Natural killer cell (primary cell): Measurements from ENCODE around the gene NFIB. TPM values are rescaled to one million over a fixed set of nuclear protein-coding genes. Genes with fewer than 3 reads are reported as not detected.

Experiments
- ATAC-seq, 3 donors: fragments of 150-1000 bp in 2 of 3; fragments of 200-7000 bp in 1 of 3; cut with Tn5 transposase; 1 replicate in 1 of 3; 2 replicates in 2 of 3; pipeline ENCODE4 v1.10.0; 2021; ENCODE audit warnings: mild to moderate bottlenecking in 2 of 3, moderate library complexity in 2 of 3
- DNase-seq, 2 donors: peaks; one replicate each; pipeline versions ENCODE4 v3.0.0 to v3.0.0-alpha.2; 2013 to 2021; ENCODE audit warnings: mixed read lengths in 1 of 2
- H3K27ac ChIP-seq: one replicate; pipeline ENCODE4 v1.5.1; 2013; ENCODE audit warnings: mild to moderate bottlenecking, low read length
- H3K27me3 ChIP-seq: one replicate; pipeline ENCODE4 v1.6.1; 2013; ENCODE audit warnings: low read length; ENCODE audit not compliant: control insufficient read depth, insufficient read depth
- H3K36me3 ChIP-seq: one replicate; pipeline ENCODE4 v1.6.1; 2013; ENCODE audit warnings: low read length; ENCODE audit not compliant: control insufficient read depth, insufficient read depth
- H3K4me1 ChIP-seq: one replicate; pipeline ENCODE4 v1.6.1; 2013; ENCODE audit warnings: low read length; ENCODE audit not compliant: control insufficient read depth, insufficient read depth
- H3K4me3 ChIP-seq: one replicate; pipeline ENCODE4 v1.5.1; 2013; ENCODE audit warnings: low read length
- H3K9me3 ChIP-seq: one replicate; pipeline ENCODE4 v1.6.1; 2013; ENCODE audit warnings: low read length; ENCODE audit not compliant: control insufficient read depth, insufficient read depth
- H3K27ac Mint-ChIP-seq, 2 donors: one replicate each; pipeline ENCODE4 v1.8.0; 2022; ENCODE audit warnings: mild to moderate bottlenecking in 2 of 2, mixed read lengths in 2 of 2, moderate library complexity in 1 of 2
- H3K27me3 Mint-ChIP-seq, 2 donors: one replicate each; pipeline ENCODE4 v1.8.0; 2022; ENCODE audit warnings: low read depth in 2 of 2, mixed read lengths in 2 of 2
- H3K36me3 Mint-ChIP-seq: one replicate; pipeline ENCODE4 v1.8.0; 2022; ENCODE audit warnings: mixed read lengths
- H3K4me1 Mint-ChIP-seq, 2 donors: one replicate each; pipeline ENCODE4 v1.8.0; 2022; ENCODE audit warnings: mixed read lengths in 2 of 2
- H3K4me3 Mint-ChIP-seq: one replicate; pipeline ENCODE4 v1.8.0; 2022; ENCODE audit warnings: mild to moderate bottlenecking, moderate library complexity, mixed read lengths
- H3K9me3 Mint-ChIP-seq, 2 donors: one replicate each; pipeline ENCODE4 v1.8.0; 2022; ENCODE audit warnings: mixed read lengths in 2 of 2
- WGBS: methylation state at CpG from one replicate; pipeline ENCODE4 v1.1.7; 2013; ENCODE audit warnings: missing lambda C conversion rate; ENCODE audit not compliant: insufficient coverage; 5-methylcytosine and 5-hydroxymethylcytosine counted together
- intact Hi-C: fragments of 100-400 bp; cut with micrococcal nuclease; formaldehyde crosslinking; loops from one replicate; pipeline ENCODE4 v1.14.2; 2022
- total RNA-seq, 4 donors: library from RNA; stranded (reverse); fragments of 120-200 nt in 1 of 4; gene quantifications; one replicate each; pipeline versions ENCODE4 v1.2.3 to v1.2.4, GENCODE V29; 2013 to 2022
- TF ChIP-seq, protein P1 (sequence below): fragments of 200-600 bp; IDR thresholded peaks from one replicate; pipeline ENCODE4 v1.8.0; 2022; ENCODE audit warnings: antibody characterized with exemption

Gene NFIB
- total RNA-seq, 3 donors from 2014 or later (not counting 1 experiment from before 2014, with no cell fraction given), result 0.20 to 0.21 TPM; not detected in 1

DNA sequence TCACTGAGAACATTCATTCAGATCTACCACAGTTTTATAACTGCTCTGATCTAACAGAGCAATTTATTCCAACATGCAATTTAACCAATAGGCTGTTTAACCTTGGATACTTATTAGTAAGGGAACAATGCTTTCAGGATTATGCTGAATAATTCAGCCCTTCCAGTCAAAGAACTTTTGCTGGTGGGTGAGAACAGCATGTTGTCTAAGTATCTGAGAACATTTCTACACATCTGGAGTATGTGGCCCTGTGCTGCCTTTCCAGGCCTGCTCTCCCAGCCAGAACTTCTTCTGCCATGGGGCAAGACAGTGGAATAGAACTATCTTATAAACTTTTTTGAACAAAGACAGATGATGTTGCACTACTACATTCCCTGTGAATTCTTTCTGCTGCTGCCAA, 55.8 kb downstream of the NFIB start:
- TF ChIP-seq, protein P1, sequence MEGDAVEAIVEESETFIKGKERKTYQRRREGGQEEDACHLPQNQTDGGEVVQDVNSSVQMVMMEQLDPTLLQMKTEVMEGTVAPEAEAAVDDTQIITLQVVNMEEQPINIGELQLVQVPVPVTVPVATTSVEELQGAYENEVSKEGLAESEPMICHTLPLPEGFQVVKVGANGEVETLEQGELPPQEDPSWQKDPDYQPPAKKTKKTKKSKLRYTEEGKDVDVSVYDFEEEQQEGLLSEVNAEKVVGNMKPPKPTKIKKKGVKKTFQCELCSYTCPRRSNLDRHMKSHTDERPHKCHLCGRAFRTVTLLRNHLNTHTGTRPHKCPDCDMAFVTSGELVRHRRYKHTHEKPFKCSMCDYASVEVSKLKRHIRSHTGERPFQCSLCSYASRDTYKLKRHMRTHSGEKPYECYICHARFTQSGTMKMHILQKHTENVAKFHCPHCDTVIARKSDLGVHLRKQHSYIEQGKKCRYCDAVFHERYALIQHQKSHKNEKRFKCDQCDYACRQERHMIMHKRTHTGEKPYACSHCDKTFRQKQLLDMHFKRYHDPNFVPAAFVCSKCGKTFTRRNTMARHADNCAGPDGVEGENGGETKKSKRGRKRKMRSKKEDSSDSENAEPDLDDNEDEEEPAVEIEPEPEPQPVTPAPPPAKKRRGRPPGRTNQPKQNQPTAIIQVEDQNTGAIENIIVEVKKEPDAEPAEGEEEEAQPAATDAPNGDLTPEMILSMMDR, result no peak
- ATAC-seq (no peak), DNase-seq (no peak)
- Mint-ChIP-seq H3K27ac (no peak overlapping the region), H3K9me3 (peaks cover 2 to 3% of the 10 kb centered on the region in 2 donors), H3K4me1 (no peaks in the 10 kb centered on the region), H3K36me3 (no peaks in the 10 kb centered on the region), H3K4me3 (no peak overlapping the region), H3K27me3 (no peaks in the 10 kb centered on the region)
- Histone ChIP-seq H3K27me3 (no peaks in the 10 kb centered on the region), H3K4me1 (no peaks in the 10 kb centered on the region), H3K36me3 (no peaks in the 10 kb centered on the region), H3K9me3 (no peaks in the 10 kb centered on the region), H3K4me3 (no peak overlapping the region), H3K27ac (no peak overlapping the region)
- intact Hi-C loops, result no loop called here

DNA sequence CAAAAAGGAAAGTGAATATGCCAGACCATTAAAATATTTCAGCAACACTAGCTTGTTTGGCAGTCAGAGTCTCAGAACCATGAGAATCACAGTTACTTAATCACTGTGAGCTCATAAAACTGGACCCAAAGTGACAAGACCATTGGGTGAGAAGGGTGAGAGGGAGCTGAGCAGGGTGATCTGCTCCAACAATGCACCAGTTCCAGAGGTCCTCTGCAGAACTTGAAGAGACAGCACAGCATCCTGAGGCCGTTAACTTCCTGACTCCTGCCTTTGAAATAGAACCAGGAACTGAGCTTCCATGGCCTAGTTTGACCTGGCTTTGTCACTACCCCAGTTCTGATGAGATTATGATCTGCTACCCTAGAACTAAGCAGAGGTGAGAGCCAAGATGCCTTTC, 57.4 kb downstream of the NFIB start:
- no peaks in the 10 kb centered on the region for H3K36me3 Mint-ChIP-seq
- Histone ChIP-seq H3K27me3 (no peaks in the 10 kb centered on the region), H3K36me3 (no peaks in the 10 kb centered on the region), H3K4me1 (no peaks in the 10 kb centered on the region), H3K9me3 (no peaks in the 10 kb centered on the region), H3K27ac (no peak overlapping the region), H3K4me3 (no peak overlapping the region)
- H3K9me3 Mint-ChIP-seq, result peaks cover 2 to 3% of the 10 kb centered on the region in 2 donors
- 78% methylated on average over 1 of the region's 1 CpG for WGBS
- no peaks in the 10 kb centered on the region for H3K27me3 Mint-ChIP-seq
- DNase-seq (no peak), ATAC-seq (no peak)
- H3K27ac Mint-ChIP-seq, result no peak overlapping the region
- intact Hi-C loops, result no loop called here
- TF ChIP-seq, protein P1, result no peak
- no peak overlapping the region for H3K4me3 Mint-ChIP-seq
- H3K4me1 Mint-ChIP-seq, result no peaks in the 10 kb centered on the region

DNA sequence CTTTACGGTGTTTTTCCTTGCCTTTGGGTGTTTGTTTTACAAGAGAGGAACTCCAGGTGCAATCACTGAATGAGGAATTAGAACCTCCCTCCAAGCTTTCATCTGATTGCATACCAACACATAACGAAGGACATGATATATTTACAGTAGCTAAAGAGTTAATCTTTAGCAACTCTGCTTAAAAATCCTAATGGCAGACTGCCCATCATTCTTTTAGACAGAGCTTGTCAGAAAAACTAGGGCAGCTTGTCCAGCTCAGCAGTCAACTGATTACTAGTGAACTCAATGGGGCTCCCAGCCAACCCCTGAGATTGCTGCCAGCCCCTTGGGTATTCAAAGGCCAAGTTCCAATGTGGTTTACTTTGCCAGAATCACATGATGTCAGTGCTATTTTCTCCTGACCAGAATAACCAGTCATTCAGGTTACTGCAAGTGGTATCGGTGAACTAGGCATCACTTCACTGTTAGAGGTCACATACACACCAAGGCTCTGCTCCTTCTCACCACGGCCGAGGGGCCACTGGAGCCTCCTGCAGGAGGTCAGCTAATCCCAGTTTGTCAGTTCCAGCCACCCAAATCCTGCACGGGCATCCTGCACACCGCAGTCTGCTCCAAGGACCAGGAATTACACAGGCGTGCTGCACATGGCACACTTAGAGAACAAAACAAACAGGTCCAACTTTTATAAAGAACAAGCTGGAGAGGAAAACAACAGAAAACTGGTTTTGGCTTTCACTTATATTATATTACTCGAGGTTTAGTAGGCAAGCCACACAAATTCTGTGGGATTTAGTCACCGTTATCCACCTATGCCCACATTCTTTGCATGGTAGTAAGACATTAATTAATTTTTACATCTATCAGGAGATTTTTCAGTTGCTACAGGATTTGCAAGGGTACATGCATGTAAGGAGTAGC, 62.5 kb downstream of the NFIB start:
- peaks cover 3% of the 10 kb centered on the region in 2 donors for H3K9me3 Mint-ChIP-seq
- H3K27ac ChIP-seq, result no peak overlapping the region
- H3K4me1 ChIP-seq, result no peaks in the 10 kb centered on the region
- peaks cover 2% of the 10 kb centered on the region for H3K27me3 ChIP-seq
- no peak overlapping the region for H3K27ac Mint-ChIP-seq
- DNase-seq (no peak), ATAC-seq (no peak)
- no peak overlapping the region for H3K4me3 Mint-ChIP-seq
- H3K36me3 Mint-ChIP-seq, result no peaks in the 10 kb centered on the region
- H3K4me1 Mint-ChIP-seq, result no peaks in the 10 kb centered on the region
- intact Hi-C loops, result no loop called here
- H3K36me3 ChIP-seq, result no peaks in the 10 kb centered on the region
- TF ChIP-seq, protein P1, result no peak
- H3K27me3 Mint-ChIP-seq, result no peaks in the 10 kb centered on the region
- 75% methylated on average over 7 of the region's 10 CpGs for WGBS
- no peaks in the 10 kb centered on the region for H3K9me3 ChIP-seq
- H3K4me3 ChIP-seq, result no peak overlapping the region

DNA sequence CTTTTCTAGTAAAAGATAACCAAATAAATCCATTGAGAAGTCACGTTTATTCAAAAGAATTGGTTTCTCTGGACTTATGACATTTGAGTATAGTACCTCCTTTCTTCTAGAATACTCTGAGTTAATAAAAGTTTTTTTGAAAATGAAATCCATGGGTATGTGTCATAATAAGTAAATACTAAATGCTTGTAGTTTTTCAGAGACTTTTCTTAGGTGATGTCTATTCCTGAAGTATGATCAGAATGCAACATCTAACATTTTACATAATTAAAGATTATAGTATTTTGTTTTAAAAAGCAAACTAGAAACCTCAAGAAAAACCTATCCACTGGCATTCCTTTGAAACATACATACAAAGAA, 63.2 kb downstream of the NFIB start:
- intact Hi-C loops, result no loop called here
- Mint-ChIP-seq H3K36me3 (no peaks in the 10 kb centered on the region), H3K27me3 (no peaks in the 10 kb centered on the region), H3K4me1 (no peaks in the 10 kb centered on the region), H3K27ac (no peak overlapping the region), H3K4me3 (no peak overlapping the region), H3K9me3 (peaks cover 0 to 2% of the 10 kb centered on the region in 2 donors)
- no CpG with 5 or more reads among the region's 1 CpG for WGBS
- Histone ChIP-seq H3K9me3 (no peaks in the 10 kb centered on the region), H3K27ac (no peak overlapping the region), H3K27me3 (peaks cover 2% of the 10 kb centered on the region), H3K4me1 (no peaks in the 10 kb centered on the region), H3K4me3 (no peak overlapping the region), H3K36me3 (no peaks in the 10 kb centered on the region)
- TF ChIP-seq, protein P1, result no peak
- ATAC-seq (no peak), DNase-seq (no peak)
